ENCODE results near the gene LMBRD1.

The LMBRD1 gene

GRCh38 chr6:69796642-69797390, at the start of gene LMBRD1 (continued):
- TF ChIP-seq ZNF776 (tag by site-specific recombination; IDR thresholded peaks at IDR 0.05; ENCODE audit: borderline replicate concordance) (no peak), ZXDB (tag by site-specific recombination; IDR thresholded peaks at IDR 0.05) (peak; percentile 54; the same call in 1 of the 2 replicates), ZNF391 (tag by site-specific recombination; IDR thresholded peaks at IDR 0.05; ENCODE audit: borderline replicate concordance, low read depth) (no peak), ZNF155 (tag by site-specific recombination; IDR thresholded peaks at IDR 0.05) (no peak), ZNF366 (tag by site-specific recombination; conservative IDR thresholded peaks at IDR 0.05) (no peak), ZNF529 (tag by site-specific recombination; IDR thresholded peaks at IDR 0.05; ENCODE audit: insufficient replicate concordance) (no peak), HOXC10 (CRISPR knock-in tag; IDR thresholded peaks at IDR 0.05) (0 out of 2 replicates have a peak, but pooled peaks have one; percentile 33), ZNF398 (tag by site-specific recombination; IDR thresholded peaks at IDR 0.05) (peak; percentile 79), ZNF530 (tag by site-specific recombination; IDR thresholded peaks at IDR 0.05; ENCODE audit: low read depth) (no peak), GFI1B (tag by site-specific recombination; IDR thresholded peaks at IDR 0.05) (no peak), ZNF274 (IDR thresholded peaks at IDR 0.05; ENCODE audit: low read length) (no peak), ZNF274 (tag by site-specific recombination; IDR thresholded peaks at IDR 0.05; ENCODE audit: borderline replicate concordance) (no peak), PRDM10 (tag by site-specific recombination; IDR thresholded peaks at IDR 0.05) (peak; percentile 93), ZNF350 (tag by site-specific recombination; IDR thresholded peaks at IDR 0.05) (no peak), TRIM28 (IDR thresholded peaks at IDR 0.05; ENCODE audit: borderline replicate concordance, low read length) (peak; percentile 67), ZNF518A (tag by site-specific recombination; conservative IDR thresholded peaks at IDR 0.05; ENCODE audit: low read depth) (peak; percentile 54), PRDM6 (tag by site-specific recombination; IDR thresholded peaks at IDR 0.05) (no peak), ZNF23 (tag by site-specific recombination; IDR thresholded peaks at IDR 0.05; ENCODE audit: borderline replicate concordance) (no peak), ZNF292 (tag by site-specific recombination; IDR thresholded peaks at IDR 0.05; ENCODE audit: borderline replicate concordance, low read depth) (no peak), SP3 (tag by site-specific recombination; IDR thresholded peaks at IDR 0.05) (peak; percentile 93), PBX3 (CRISPR knock-in tag; IDR thresholded peaks at IDR 0.05) (no peak), KLF8 (tag by site-specific recombination; IDR thresholded peaks at IDR 0.05) (peak; percentile 77; the same call in 1 of the 2 replicates), ELK4 (IDR thresholded peaks at IDR 0.05; ENCODE audit: borderline replicate concordance, low read depth, low read length) (no peak; the same call in 1 of the 2 replicates), KLF16 (tag by site-specific recombination; IDR thresholded peaks at IDR 0.05) (peak; percentile 97)
